NCI-H510A treated with DMSO at 0.1 percent for 48 hours (cell line): ENCODE results near the gene SALL3.

Experiments used
- DNase-seq: peaks from one replicate; lab custom pipeline; 2025; lab: John Stamatoyannopoulos, UW

SALL3 gene

GRCh38 chr18:79006106-79006795, 26.6 kb downstream of the SALL3 start:
- DNase-seq: no peak

GRCh38 chr18:79007440-79007839, 27.8 kb downstream of the SALL3 start:
- no peak for DNase-seq

- DNase-seq: no peak
Observed at GRCh38 chr18:79008356-79008940, 28.8 kb downstream of the SALL3 start.

- no peak for DNase-seq
Observed at GRCh38 chr18:79010802-79011201, 31.2 kb downstream of the SALL3 start.

- no peak for DNase-seq
Observed at GRCh38 chr18:79011300-79011870, 31.8 kb downstream of the SALL3 start.

GRCh38 chr18:79013869-79014268, 34.3 kb downstream of the SALL3 start:
- DNase-seq: no peak

- no peak for DNase-seq
Observed at GRCh38 chr18:79018911-79019310, 39.3 kb downstream of the SALL3 start.

- no peak for DNase-seq
Observed at GRCh38 chr18:79019881-79020280, 40.3 kb downstream of the SALL3 start.

GRCh38 chr18:79022603-79023002, 43.0 kb downstream of the SALL3 start:
- DNase-seq: no peak

GRCh38 chr18:79026491-79026890, 46.9 kb downstream of the SALL3 start:
- no peak for DNase-seq

GRCh38 chr18:79030680-79031079, 51.1 kb downstream of the SALL3 start:
- no peak for DNase-seq

- DNase-seq: no peak
Observed at GRCh38 chr18:79042276-79042675, 62.7 kb downstream of the SALL3 start.

- DNase-seq: no peak
Observed at GRCh38 chr18:79043288-79043687, 63.7 kb downstream of the SALL3 start.

GRCh38 chr18:79046522-79046921, 66.9 kb downstream of the SALL3 start:
- DNase-seq: no peak

GRCh38 chr18:79047556-79048244, 68.1 kb downstream of the SALL3 start:
- DNase-seq: no peak

GRCh38 chr18:79048245-79048632, 68.6 kb downstream of the SALL3 start:
- DNase-seq: no peak

GRCh38 chr18:79049506-79049905, 69.9 kb downstream of the SALL3 start:
- no peak for DNase-seq
